ENCODE measurements around the gene AKNA. TPM values are rescaled to one million over a fixed set of nuclear protein-coding genes. Genes with fewer than 3 reads are reported as not detected.
A peak's percentile ranks its signal among the peaks of the same experiment; 100 is the strongest.
"Not testable (repeated sequence)": the region's sequence is repeated elsewhere in the genome, so short reads cannot be mapped to it uniquely, and the experiment has no call there.

Gene AKNA
- total RNA-seq, 1 donor from 2014 or later, result 0.20 TPM

DNA sequence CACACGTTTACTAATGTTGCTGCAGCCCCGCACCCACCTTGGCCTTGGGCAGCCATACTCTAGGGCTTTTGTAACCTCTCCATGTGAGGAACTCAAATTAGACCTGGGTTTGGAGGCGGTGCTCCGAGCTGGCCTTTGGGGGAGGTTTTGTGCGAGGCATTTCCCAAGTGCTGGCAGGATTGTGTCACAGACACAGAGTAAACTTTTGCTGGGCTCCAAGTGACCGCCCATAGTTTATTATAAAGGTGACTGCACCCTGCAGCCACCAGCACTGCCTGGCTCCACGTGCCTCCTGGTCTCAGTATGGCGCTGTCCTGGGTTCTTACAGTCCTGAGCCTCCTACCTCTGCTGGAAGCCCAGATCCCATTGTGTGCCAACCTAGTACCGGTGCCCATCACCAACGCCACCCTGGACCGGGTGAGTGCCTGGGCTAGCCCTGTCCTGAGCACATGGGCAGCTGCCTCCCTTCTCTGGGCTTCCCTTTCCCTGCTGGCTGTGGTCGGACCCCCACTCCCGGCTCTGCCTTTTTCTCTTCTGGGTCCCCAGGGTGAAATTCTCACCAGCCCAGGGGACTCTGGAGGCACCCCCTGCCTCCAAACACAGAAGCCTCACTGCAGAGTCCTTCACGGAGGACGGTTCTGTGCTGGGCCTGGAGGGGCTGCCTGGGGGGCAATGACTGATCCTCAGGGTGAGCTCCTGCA lies 64.8 kb downstream of the AKNA start, which contains the start of gene ORM1:
Gene ORM1, plus strand, starts transcription at position 268 of the 701 bp plus-strand sequence. Its CDS starts 36 bp downstream, at position 304.
- DNase-seq (ENCODE audit: low read depth in 2 of 2), result not testable (repeated sequence)

GRCh38 chr9:114322160-114322818 lies 65.5 kb downstream of the AKNA start:
- not testable (repeated sequence) for DNase-seq (ENCODE audit: low read depth in 2 of 2)

- DNase-seq (ENCODE audit: low read depth in 2 of 2), result no peak
Observed at GRCh38 chr9:114321759-114322158, 66.0 kb downstream of the AKNA start.

- peak in 1 of 2 donors; percentile 66 for DNase-seq (ENCODE audit: low read depth in 2 of 2)
Observed at GRCh38 chr9:114320710-114321109, 67.1 kb downstream of the AKNA start.

- DNase-seq (ENCODE audit: low read depth in 2 of 2), result no peak
Observed at GRCh38 chr9:114319147-114319546, 68.6 kb downstream of the AKNA start.

DNA sequence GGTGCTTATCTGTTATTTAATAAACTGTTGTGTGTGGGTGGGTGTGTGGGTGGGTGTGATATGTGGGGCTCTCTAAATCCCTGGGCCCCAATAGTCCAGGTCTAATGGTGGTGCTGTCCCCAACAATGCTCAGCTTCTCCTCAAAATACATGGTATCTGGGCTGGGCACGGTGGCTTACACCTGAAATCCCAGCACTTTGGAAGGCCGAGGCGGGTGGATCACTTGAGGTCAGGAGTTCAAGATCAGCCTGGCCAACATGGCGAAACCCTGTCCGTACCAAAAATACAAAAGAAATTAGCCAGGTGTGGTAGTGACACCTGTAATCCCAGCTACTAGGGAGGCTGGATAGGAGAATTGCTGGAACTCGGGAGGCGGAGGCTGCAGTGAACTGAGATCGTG lies 69.4 kb downstream of the AKNA start:
- DNase-seq (ENCODE audit: low read depth in 2 of 2), result no peak

DNA sequence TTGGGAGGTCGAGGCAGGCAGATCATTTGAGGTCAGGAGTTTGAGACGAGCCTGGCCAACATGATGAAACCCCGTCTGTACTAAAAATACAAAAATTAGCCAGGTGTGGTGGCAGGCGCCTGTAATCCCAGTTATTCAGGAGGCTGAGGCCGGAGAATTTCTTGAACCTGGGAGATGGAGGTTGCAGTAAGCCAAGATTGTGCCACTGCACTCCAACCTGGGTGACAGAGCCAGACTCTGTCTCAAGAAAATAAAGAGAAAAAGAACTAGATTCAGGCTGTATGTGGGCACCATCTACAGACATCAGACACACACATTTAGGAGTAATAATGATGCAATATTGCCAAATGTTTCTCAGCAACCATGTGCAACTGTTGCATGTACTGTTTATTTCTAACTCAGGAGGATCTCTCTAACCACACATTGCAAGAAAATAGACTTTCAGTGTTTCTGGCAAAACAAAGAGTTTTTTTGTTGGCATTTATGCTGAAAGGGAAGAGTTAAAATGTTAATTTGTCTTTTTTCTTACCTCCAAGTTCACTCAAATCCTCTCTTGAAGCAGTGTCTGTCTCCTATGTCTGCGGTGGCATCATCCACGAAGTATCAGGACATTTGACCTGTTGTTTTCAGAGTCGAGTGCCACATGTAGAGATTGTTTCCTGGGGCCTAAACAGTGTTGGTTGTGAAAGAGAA lies 70.0 kb downstream of the AKNA start:
- DNase-seq (ENCODE audit: low read depth in 2 of 2), result no peak

GRCh38 chr9:114316605-114317230 lies 71.1 kb downstream of the AKNA start:
- no peak for DNase-seq (ENCODE audit: low read depth in 2 of 2)

- DNase-seq (ENCODE audit: low read depth in 2 of 2), result no peak
Observed at GRCh38 chr9:114315723-114316363, 71.9 kb downstream of the AKNA start.

DNA sequence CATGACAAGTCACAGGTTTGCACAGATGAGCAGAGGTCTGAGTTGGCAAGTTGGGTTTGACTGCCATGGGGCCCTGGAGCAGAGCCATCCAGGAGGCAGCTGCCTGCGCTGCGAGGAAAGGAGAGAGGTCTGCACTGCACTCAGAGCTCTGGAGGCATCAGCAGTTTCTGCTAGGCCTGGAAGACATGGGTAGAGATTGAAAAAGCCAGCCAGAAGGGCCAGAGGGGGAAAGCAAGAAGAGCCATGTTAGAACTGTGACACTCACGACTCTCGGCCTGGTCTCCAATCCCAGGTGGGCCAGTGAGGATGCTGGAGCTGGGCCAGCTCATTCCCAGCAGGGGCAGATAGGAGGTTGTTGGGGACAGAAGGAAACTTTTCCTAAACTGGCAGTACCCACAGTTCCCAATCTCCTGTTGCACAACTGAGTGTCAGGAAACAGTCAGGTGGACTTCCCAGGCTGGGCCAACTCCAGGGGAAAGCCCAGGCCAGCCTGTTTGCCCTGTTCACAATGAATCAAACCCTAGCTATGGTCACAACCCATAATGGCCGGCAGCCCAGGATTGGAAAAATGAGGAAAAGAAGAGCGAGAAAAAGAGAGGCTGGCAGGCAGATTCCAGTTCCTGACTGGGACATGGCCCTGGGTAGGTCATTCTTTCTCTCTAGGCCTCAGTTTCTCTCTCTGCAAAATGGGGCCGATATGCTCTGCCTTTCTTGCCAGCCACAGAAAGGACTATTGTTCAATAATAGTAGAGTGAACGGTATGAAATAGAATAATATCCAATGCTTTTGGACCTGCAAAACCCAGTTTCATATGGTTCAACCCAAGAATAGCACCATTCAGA lies 72.7 kb downstream of the AKNA start:
- peak in 1 of 2 donors; percentile 50 for DNase-seq (ENCODE audit: low read depth in 2 of 2)

- DNase-seq (ENCODE audit: low read depth in 2 of 2), result no peak
Observed at GRCh38 chr9:114314256-114314867, 73.4 kb downstream of the AKNA start.

GRCh38 chr9:114313186-114313585 lies 74.6 kb downstream of the AKNA start:
- DNase-seq (ENCODE audit: low read depth in 2 of 2), result no peak

GRCh38 chr9:114312513-114312875 lies 75.3 kb downstream of the AKNA start:
- DNase-seq (ENCODE audit: low read depth in 2 of 2), result no peak

DNA sequence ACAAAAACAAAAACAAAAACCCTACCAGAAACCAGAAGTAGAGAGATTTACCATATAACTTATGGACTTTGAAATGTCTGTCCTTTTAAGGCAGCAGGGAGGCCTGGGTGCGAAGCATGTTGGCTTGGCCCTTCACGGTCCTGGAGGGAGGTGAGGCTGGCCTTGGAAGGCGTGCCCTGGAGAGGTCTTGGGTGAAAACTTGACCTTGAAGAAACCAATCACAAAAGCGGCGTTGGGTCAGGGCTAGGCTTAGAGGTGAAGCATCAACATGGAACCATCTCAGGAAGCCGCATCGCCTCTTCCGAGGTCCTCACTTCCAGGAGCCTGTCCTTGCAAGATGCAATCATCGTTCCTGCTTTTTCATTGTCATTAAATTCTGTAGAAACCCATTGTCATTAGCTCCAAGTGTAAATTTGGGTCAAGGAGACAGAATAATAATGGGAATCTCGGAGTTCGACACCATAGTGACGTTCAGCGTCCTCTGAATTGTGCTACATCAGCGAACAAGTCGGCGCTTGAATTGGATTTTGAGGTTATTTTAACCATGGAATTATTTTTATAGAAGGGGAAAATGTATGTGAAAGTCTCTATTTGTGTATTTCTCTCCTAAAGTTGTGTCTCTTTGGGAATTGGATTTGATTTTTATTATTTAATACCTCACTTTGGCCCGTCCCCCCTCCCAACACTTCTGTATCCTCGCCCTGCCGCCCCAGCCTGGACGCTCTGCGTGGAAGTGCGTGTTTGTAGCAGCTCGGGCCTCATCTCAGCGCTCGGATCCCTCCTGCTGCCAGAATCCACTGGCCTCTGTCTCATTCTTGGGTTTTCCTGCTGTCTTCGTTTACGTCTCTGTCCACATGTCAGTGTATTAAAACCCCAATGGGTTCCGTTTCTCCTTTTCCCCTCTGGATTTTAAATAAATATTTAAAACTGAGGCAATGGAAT lies 75.9 kb downstream of the AKNA start:
- no peak for DNase-seq (ENCODE audit: low read depth in 2 of 2)

GRCh38 chr9:114310471-114311450 lies 77.0 kb downstream of the AKNA start:
- DNase-seq (ENCODE audit: low read depth in 2 of 2), result no peak

DNA sequence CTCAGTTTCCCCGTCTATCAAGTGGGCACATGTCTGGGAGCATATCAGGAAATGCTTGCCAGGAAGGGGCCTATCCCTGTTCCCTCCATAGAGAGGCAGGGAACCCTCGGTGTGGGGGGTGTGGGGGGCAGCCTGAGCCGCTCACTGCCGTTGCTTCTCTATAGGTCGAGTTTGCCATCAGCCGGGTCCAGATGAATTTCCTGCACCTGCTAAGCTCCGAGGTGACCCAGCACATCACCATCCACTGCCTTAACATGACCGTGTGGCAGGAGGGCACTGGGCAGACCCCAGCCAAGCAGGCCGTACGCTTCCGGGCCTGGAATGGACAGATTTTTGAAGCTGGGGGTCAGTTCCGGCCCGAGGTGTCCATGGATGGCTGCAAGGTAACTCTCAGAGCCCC lies 78.7 kb downstream of the AKNA start:
- DNase-seq (ENCODE audit: low read depth in 2 of 2), result no peak

DNA sequence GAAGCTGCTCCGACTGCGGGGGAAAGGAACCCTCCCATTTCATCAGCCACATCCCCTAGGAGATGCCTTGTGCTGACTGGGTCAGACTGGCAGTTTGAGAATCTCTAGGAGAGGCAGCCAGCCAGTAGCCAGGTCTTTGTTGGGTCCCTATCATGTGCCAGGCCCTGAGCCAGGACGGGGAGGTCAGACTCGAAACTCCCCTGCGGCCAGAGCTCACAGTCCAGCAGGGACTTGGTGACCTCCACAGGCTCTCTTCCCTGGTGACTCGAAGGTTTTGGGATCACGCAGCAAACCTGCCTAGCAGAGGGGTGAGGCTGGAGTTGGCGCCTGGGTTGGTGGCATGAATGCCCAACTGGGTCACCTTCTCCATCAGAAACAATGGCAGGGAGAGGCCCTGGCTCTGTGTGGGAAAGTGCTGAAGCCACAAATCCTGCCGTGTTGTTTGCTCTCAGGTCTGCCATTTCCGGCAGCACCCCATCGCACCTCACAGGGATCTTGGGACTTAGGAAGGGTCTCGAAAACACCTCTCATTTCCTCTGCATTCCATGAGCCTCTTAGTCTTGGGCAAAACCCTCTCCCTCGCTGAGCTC lies 79.3 kb downstream of the AKNA start:
- no peak for DNase-seq (ENCODE audit: low read depth in 2 of 2)

DNA sequence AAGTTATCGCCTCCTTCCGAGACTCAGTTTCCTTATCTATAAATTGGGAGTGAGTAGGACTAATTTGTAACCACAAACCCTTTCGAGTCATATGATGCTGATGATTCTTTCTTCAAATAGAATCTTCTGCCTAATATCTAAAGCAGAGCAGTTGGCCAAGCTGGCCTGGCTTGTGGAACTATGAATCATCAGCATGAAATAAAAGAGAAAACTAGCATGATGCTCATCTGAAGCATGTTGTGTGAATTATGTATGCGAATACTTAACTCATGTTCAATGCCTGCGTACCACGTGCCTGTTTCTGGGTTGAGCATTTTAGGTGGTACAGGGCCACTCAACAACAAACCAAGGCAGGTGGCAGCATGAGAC lies 79.9 kb downstream of the AKNA start:
- DNase-seq (ENCODE audit: low read depth in 2 of 2), result no peak

Data from lung microvascular endothelial cell (primary cell).